Activated T-cell treated with anti-CD3 and anti-CD28 coated beads, Interleukin-2, amount 50 U/mL, for 72 hours (primary cell): ENCODE results near the gene ABL1. TPM values are rescaled to one million over a fixed set of nuclear protein-coding genes. Genes with fewer than 3 reads are reported as not detected.
A peak's percentile ranks its signal among the peaks of the same experiment; 100 is the strongest.

Experiments used
- ATAC-seq, 2 donors: fragments of 150-1000 bp; cut with Tn5 transposase; replicated peaks in 1 of 2; 2 replicates each; pipeline ENCODE4 v1.10.0; 2021; ENCODE audit warnings: moderate library complexity in 2 of 2, mild to moderate bottlenecking in 1 of 2
- DNase-seq, 2 donors: peaks; one replicate each; pipeline ENCODE4 v3.0.0; 2021 to 2022; ENCODE audit warnings: mixed read lengths in 1 of 2
- H3K27ac Mint-ChIP-seq: one replicate; pipeline ENCODE4 v1.8.0; 2022; ENCODE audit warnings: mild to moderate bottlenecking, moderate library complexity, mixed read lengths
- H3K27me3 Mint-ChIP-seq: one replicate; pipeline ENCODE4 v1.8.0; 2022; ENCODE audit warnings: low read depth, mixed read lengths
- H3K36me3 Mint-ChIP-seq, 2 donors: one replicate each; pipeline ENCODE4 v1.8.0; 2022; ENCODE audit warnings: mixed read lengths in 2 of 2, mild to moderate bottlenecking in 1 of 2; ENCODE audit not compliant: insufficient read depth in 2 of 2
- H3K4me1 Mint-ChIP-seq: one replicate; pipeline ENCODE4 v1.8.0; 2022; ENCODE audit warnings: low read depth, mixed read lengths
- H3K4me3 Mint-ChIP-seq, 2 donors: one replicate each; pipeline ENCODE4 v1.8.0; 2022; ENCODE audit warnings: mild to moderate bottlenecking in 2 of 2, mixed read lengths in 2 of 2, moderate library complexity in 2 of 2
- H3K9me3 Mint-ChIP-seq, 2 donors: one replicate each; pipeline ENCODE4 v1.8.0; 2022; ENCODE audit warnings: mixed read lengths in 2 of 2
- total RNA-seq, 2 donors: library from RNA; stranded (reverse); gene quantifications; one replicate each; pipeline ENCODE4 v1.2.3, GENCODE V29; 2022

Gene ABL1
- total RNA-seq, 2 donors from 2014 or later = 36.5 to 39.9 TPM

GRCh38 chr9:130922893-130923610 lies 88.0 kb downstream of the ABL1 start:
- ATAC-seq (no peak), DNase-seq (no peak)
- Mint-ChIP-seq H3K36me3 (no peaks in the 10 kb centered on the region), H3K27me3 (peaks cover 8% of the 10 kb centered on the region), H3K9me3 (no peaks in the 10 kb centered on the region), H3K27ac (no peak overlapping the region), H3K4me1 (peaks cover 2% of the 10 kb centered on the region), H3K4me3 (no peak overlapping the region)

DNA sequence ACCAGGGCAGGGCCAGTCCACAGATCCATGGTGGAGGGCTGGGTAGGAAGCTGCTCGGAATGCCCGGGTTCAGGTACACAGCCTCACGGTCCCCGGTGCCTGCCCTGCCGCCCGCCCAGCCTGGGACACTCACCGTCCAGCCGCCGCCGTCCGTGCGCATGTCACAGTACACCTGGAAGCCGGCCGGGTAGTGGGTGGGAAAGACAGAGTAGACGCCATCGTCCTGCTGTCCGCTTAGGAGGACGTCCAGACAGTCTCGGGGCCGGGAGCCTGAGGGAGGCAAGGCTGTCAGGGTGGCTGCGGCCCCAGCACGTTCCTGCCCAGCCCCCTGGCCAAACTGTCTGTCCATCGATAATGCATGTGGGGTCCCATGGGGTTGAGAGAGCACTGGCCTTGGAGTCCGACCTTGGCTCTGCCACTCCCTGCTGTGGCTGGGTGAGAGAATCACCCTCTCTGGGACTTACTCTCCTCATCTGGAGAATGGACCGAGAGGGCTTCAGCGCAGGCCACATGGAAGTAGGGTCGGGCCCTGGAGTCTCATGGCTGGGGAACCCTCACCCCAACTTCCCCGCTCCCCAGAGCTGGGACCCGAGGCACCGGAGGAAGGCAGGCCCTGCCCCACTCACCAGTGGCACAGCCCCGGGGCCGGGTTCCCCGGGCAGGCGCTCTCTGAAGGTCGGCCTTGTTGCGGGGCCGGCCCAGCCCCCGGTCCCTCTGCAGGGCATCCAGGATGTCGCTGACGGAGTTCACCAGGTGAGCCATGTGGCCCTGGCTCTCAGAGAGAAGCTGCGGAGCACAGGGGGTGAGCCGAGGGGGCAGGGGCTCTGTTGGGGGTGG lies 88.8 kb downstream of the ABL1 start:
- H3K27ac Mint-ChIP-seq = no peak overlapping the region
- no peak for DNase-seq

GRCh38 chr9:130924448-130924788 lies 89.4 kb downstream of the ABL1 start:
- Mint-ChIP-seq H3K4me3 (no peak overlapping the region), H3K9me3 (no peaks in the 10 kb centered on the region), H3K27me3 (peaks cover 8% of the 10 kb centered on the region), H3K36me3 (no peaks in the 10 kb centered on the region), H3K4me1 (peaks cover 4% of the 10 kb centered on the region), H3K27ac (no peak overlapping the region)
- DNase-seq (no peak), ATAC-seq (no peak)

More for the DNA sequence above, 88.8 kb downstream of the ABL1 start:
- Mint-ChIP-seq H3K4me1 (peaks cover 4% of the 10 kb centered on the region), H3K4me3 (no peak overlapping the region), H3K36me3 (no peaks in the 10 kb centered on the region), H3K9me3 (no peaks in the 10 kb centered on the region), H3K27me3 (peaks cover 8% of the 10 kb centered on the region)
- ATAC-seq = no peak

GRCh38 chr9:130925050-130925678 lies 90.1 kb downstream of the ABL1 start:
- Mint-ChIP-seq H3K9me3 (no peaks in the 10 kb centered on the region), H3K36me3 (no peaks in the 10 kb centered on the region), H3K4me1 (peaks cover 4% of the 10 kb centered on the region), H3K27me3 (peaks cover 8% of the 10 kb centered on the region), H3K4me3 (no peak overlapping the region), H3K27ac (no peak overlapping the region)
- no peak for DNase-seq
- no peak for ATAC-seq

DNA sequence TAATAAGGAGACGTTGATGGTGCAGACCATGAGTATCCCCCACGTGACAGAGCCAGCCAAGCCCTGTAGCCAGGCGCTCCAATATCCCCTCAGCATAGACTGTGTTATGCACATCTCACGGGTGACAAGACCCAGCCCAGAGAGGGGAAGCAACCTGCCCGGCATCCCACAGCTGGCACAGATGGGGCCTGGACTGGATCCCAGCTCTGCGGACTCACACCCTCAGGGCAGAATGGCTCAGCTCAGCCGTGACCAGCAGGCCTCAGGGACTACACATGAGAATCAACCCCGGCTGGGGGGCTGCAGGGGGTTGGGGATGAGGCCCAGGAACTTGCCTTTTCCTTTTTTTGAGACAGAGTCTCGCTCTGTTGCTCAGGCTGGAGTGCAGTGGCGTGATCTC lies 92.3 kb downstream of the ABL1 start:
- Mint-ChIP-seq H3K36me3 (no peaks in the 10 kb centered on the region), H3K9me3 (no peaks in the 10 kb centered on the region), H3K27me3 (peaks cover 20% of the 10 kb centered on the region), H3K4me3 (no peak overlapping the region), H3K27ac (no peak overlapping the region), H3K4me1 (peaks cover 4% of the 10 kb centered on the region)
- DNase-seq (no peak), ATAC-seq (no peak)

DNA sequence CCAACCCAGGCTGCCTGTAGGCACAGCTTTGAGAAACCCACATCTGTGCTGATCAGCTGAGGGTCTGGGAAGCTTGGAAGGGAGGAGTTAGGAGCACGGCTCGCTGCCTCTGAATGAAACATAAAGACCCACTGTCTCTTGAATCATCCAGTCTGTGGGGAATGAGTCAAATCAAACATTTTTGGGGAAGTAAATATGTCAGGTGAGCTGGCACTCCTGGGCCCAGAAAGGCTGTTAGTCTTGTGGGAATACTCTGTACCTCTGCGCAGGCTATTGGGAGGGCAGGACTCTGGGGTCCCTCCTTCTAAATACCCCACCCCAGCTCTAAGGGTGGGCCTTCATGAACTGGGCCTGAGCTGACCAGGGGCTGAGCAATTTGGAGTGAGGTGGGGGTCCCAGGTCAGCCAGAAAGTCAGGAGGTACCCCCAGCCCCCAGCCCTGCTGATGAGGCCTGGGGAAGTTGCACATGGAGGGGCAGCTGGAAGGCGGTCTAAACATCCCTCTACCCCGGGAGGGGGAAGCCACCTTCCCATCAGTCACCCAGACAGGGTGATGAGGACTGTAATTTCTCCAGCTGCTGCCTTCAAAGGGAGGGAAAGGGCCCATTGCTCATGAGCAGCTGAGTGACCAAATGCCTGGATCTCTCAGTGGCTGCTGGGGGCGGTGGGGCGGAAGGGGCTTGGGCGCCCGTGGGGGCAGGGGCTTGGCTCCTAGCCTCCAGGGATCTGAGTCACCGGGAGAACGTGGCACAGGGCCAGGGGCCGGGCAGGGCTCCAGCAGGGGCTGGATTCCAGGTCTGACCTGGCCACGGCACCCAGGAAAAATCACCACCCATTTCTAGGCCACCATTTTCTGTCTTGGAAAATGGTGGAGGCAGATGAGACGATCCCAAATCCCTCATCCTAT lies 93.2 kb downstream of the ABL1 start:
- no peak overlapping the region for H3K27ac Mint-ChIP-seq
- peaks cover 22% of the 10 kb centered on the region for H3K27me3 Mint-ChIP-seq
- H3K36me3 Mint-ChIP-seq = no peaks in the 10 kb centered on the region
- H3K4me3 Mint-ChIP-seq = no peak overlapping the region
- peaks cover 4% of the 10 kb centered on the region for H3K4me1 Mint-ChIP-seq
- DNase-seq = no peak
- H3K9me3 Mint-ChIP-seq = no peaks in the 10 kb centered on the region
- ATAC-seq = peak in 1 of 2 donors; percentile 48

DNA sequence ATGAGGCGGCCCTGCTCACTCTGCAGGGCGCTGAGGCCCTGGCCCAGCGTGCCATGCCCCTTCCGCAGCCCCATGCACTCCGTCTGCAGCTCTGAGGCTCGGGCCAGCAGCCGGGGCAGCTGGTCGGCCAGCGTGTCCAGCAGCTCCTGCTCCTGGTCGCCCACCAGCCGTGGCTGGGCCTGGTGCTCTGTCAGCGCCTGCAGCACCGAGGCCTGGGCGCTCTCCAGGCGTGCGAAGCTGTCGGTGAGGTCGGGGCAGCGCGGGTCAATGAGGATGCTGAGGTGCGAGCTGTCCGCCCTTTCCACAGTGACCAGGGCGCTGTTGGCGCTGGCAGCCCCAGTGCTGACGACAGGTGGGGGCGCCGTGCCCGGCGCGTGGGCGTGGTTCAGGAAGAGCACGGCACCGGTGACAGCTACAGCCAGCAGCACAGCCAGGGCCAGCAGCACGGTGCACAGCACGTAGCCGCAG lies 94.6 kb downstream of the ABL1 start:
- H3K36me3 Mint-ChIP-seq = no peaks in the 10 kb centered on the region
- no peak for DNase-seq
- no peak for ATAC-seq
- H3K27ac Mint-ChIP-seq = no peak overlapping the region
- H3K4me3 Mint-ChIP-seq = no peak overlapping the region
- peaks cover 24% of the 10 kb centered on the region for H3K27me3 Mint-ChIP-seq
- peaks cover 4% of the 10 kb centered on the region for H3K4me1 Mint-ChIP-seq
- no peaks in the 10 kb centered on the region for H3K9me3 Mint-ChIP-seq

DNA sequence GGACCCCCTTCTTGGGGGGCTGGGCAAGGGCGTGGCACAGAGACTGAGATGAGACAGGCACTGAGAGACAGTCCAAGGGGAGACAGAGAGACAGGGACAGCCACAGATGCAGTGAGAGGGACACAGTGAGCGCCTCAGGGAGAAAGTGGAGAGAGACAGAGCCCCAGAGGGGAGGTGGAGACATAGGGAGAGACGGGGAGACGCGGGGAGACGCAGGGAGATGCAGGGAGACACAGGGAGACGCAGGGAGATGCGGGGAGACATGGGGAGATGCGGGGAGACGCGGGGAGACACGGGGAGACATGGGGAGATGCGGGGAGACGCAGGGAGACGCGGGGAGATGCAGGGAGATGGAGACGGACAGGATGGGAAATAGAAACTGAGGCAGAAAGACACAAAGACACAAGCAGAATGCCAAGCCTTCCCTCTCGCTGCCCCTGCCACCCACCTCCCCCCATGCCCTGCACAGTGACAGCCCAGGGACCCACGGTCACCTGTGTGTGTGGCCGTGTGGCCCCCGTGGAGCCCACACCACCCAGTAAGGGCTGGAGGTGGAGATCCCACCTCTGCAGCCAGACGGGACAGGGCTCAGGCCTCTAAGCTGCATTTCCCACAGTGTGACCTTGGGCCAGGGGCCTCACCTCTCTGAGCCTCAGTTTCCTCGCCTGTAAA lies 95.2 kb downstream of the ABL1 start:
- H3K4me3 Mint-ChIP-seq = no peak overlapping the region
- H3K9me3 Mint-ChIP-seq = no peaks in the 10 kb centered on the region
- peaks cover 4% of the 10 kb centered on the region for H3K4me1 Mint-ChIP-seq
- H3K27ac Mint-ChIP-seq = no peak overlapping the region
- peaks cover 30% of the 10 kb centered on the region for H3K27me3 Mint-ChIP-seq
- H3K36me3 Mint-ChIP-seq = no peaks in the 10 kb centered on the region
- DNase-seq (no peak), ATAC-seq (no peak)

DNA sequence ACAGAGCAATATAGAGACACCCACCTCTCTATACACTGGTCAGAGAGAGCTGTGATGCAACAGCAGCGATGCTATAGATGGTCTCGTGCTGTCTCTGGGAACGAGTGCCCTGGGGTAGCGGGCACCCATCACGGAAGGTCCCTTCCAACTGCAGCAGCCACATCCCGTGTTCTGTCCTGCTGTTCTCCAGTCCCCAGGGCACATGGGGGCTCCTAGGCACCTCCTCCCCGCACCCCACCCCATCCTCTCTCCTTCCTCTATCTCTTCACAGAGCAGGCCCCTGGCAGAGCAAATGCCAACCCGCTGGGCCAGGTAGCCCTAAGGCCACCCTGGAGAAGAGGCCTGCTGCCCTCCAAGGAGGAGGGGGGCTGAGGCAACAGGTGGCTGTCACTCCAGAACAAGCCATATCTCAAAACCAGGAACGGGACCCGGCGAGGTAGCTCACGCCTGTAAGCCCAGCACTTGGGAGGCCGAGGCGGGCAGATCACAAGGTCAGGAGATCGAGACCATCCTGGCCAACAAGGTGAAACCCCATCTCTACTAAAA lies 95.8 kb downstream of the ABL1 start:
- no peak overlapping the region for H3K27ac Mint-ChIP-seq
- H3K27me3 Mint-ChIP-seq = peaks cover 31% of the 10 kb centered on the region
- no peak overlapping the region for H3K4me3 Mint-ChIP-seq
- ATAC-seq (no peak), DNase-seq (no peak)
- H3K4me1 Mint-ChIP-seq = peaks cover 4% of the 10 kb centered on the region
- no peaks in the 10 kb centered on the region for H3K36me3 Mint-ChIP-seq
- H3K9me3 Mint-ChIP-seq = no peaks in the 10 kb centered on the region

- DNase-seq (no peak), ATAC-seq (no peak)
- Mint-ChIP-seq H3K9me3 (no peaks in the 10 kb centered on the region), H3K36me3 (no peaks in the 10 kb centered on the region), H3K4me1 (peaks cover 4% of the 10 kb centered on the region), H3K27me3 (peaks cover 34% of the 10 kb centered on the region), H3K4me3 (no peak overlapping the region), H3K27ac (no peak overlapping the region)
Observed at GRCh38 chr9:130931508-130932254, 96.6 kb downstream of the ABL1 start.

GRCh38 chr9:130932255-130933079 lies 97.4 kb downstream of the ABL1 start:
- Mint-ChIP-seq H3K4me3 (no peak overlapping the region), H3K27ac (no peak overlapping the region), H3K4me1 (peaks cover 4% of the 10 kb centered on the region), H3K27me3 (peaks cover 42% of the 10 kb centered on the region), H3K36me3 (no peaks in the 10 kb centered on the region), H3K9me3 (no peaks in the 10 kb centered on the region)
- peak in 1 of 2 donors; percentile 21 for ATAC-seq
- DNase-seq = no peak
